ENCODE measurements around the gene FILIP1L. TPM values are rescaled to one million over a fixed set of nuclear protein-coding genes. Genes with fewer than 3 reads are reported as not detected.
A peak's percentile ranks its signal among the peaks of the same experiment; 100 is the strongest.

Gene FILIP1L
- total and polyA plus RNA-seq, 2 of the 4 experiments (the other 2 are of a cell fraction), result 11.5 to 19.9 TPM

GRCh38 chr3:99808163-99808794 lies 306.0 kb downstream of the FILIP1L start:
- no peak overlapping the region for H4K5ac ChIP-seq (ENCODE audit: low read depth, low read length)
- no peak overlapping the region for H2BK15ac ChIP-seq (ENCODE audit: low read depth, low read length)
- H3K4me3 ChIP-seq (ENCODE audit: insufficient read depth, low read depth, low read length), result no peak overlapping the region
- BruUV-seq (replicated peaks), result no TSS peak
- no peak overlapping the region for H3K14ac ChIP-seq (replicated peaks; ENCODE audit: low read depth, low read length)
- no peak overlapping the region for H3K27ac ChIP-seq (ENCODE audit: insufficient read depth, low read length)
- no peaks in the 10 kb centered on the region for H3K79me1 ChIP-seq (ENCODE audit: low read depth in 1 of 2, low read length in 2 of 2)
- WGBS, 2 experiments (ENCODE audit: extremely low coverage in 2 of 2, insufficient read length in 1 of 2), result 0% methylated on average over 1 of the region's 4 CpGs; no CpG with 5 or more reads in 1 of the 2 experiments
- POLR2A ChIA-PET (ENCODE audit: unreplicated experiment), result no interaction called here
- no peak overlapping the region for H2AK9ac ChIP-seq (replicated peaks; ENCODE audit: low read depth, low read length, poor library complexity)
- no peak overlapping the region for H3K18ac ChIP-seq (ENCODE audit: low read depth, low read length)
- no peak overlapping the region for H3K23ac ChIP-seq (ENCODE audit: low read depth, low read length)
- H3K9ac ChIP-seq (ENCODE audit: low read depth, low read length), result no peak overlapping the region
- intact Hi-C loops (cut with micrococcal nuclease) (loop anchor here (1.0 to 5.0 kb wide), 2 partner anchors 694 to 786 kb away; no protein-coding TSS in a partner anchor), dilution Hi-C loops (cut with HindIII; ENCODE audit: low sequenced_read_pairs, unreplicated experiment) (no loop called here), in situ Hi-C loops (cut with MboI; ENCODE audit: low sequenced_read_pairs) (no loop called here)
- no peak overlapping the region for H3K56ac ChIP-seq (ENCODE audit: extremely low read depth, insufficient read depth, low read length)
- no peaks in the 10 kb centered on the region; the same call in 1 of the 2 replicates for H3K9me1 ChIP-seq (ENCODE audit: insufficient read depth, low read length)
- no peak overlapping the region for H3K4me2 ChIP-seq (ENCODE audit: low read depth, low read length)
- no peak overlapping the region for H3K4ac ChIP-seq (ENCODE audit: low read depth, low read length)
- no peak overlapping the region for H4K91ac ChIP-seq (ENCODE audit: insufficient read depth, low read depth, low read length)
- ATAC-seq (ENCODE audit: low read depth) (peak; percentile 90), DNase-seq (peak; percentile 84)
- no peaks in the 10 kb centered on the region for H3K4me1 ChIP-seq (ENCODE audit: control insufficient read depth, insufficient read depth, low read length)
- no peak overlapping the region for H2BK20ac ChIP-seq (ENCODE audit: low read depth, low read length)
- H3K27me3 ChIP-seq (ENCODE audit: control insufficient read depth, insufficient read depth, low read length), result no peaks in the 10 kb centered on the region
- TF ChIP-seq RAD21 (IDR thresholded peaks at IDR 0.05; ENCODE audit: low read length) (peak; percentile 79), SMC3 (IDR thresholded peaks at IDR 0.05; ENCODE audit: low read depth, low read length) (peak; percentile 67), FOS (IDR thresholded peaks at IDR 0.05; ENCODE audit: low read depth, low read length) (no peak), MAZ (IDR thresholded peaks at IDR 0.05; ENCODE audit: borderline replicate concordance, low read depth, low read length) (no peak), CTCF (conservative IDR thresholded peaks at IDR 0.05; ENCODE audit: low read depth, low read length) (peak; percentile 80), BHLHE40 (IDR thresholded peaks at IDR 0.05; ENCODE audit: low read depth, low read length) (no peak)
- H3K36me3 ChIP-seq (ENCODE audit: control insufficient read depth, insufficient read depth, low read length), result no peaks in the 10 kb centered on the region
- peak overlapping the region in 1 of 2 experiments; percentile 43; a peak in 1 of 4 replicates for H4K8ac ChIP-seq (ENCODE audit: low read depth in 2 of 2, low read length in 2 of 2)
- H3K9me3 ChIP-seq (ENCODE audit: control insufficient read depth, insufficient read depth, low read length), result peaks cover 8% of the 10 kb centered on the region
- CTCF ChIA-PET, result interaction anchor here (0.6 to 1.3 kb wide), 5 partner anchors 9 to 981 kb away, joined by 3 to 4 read pairs (median 3); partner anchors contain the start of gene CMSS1
- no peak overlapping the region for H2AFZ ChIP-seq (replicated peaks; ENCODE audit: low read length, poor library complexity)
- H4K20me1 ChIP-seq (ENCODE audit: insufficient read depth, low read length), result no peaks in the 10 kb centered on the region
- H2AK5ac ChIP-seq (ENCODE audit: low read depth, low read length), result no peak overlapping the region
- no peak overlapping the region for H2BK120ac ChIP-seq (ENCODE audit: low read depth, low read length)
- H2BK5ac ChIP-seq (ENCODE audit: low read depth, low read length, poor library complexity, severe bottlenecking), result no peak overlapping the region

Data from IMR-90 (cell line).